Activated CD4-positive, alpha-beta T cell treated with anti-CD3 and anti-CD28 coated beads for 36 hours (primary cell): ENCODE data around the gene GALK2. TPM values are rescaled to one million over a fixed set of nuclear protein-coding genes. Genes with fewer than 3 reads are reported as not detected.

ENCODE experiments used
- ATAC-seq: fragments of 200-7000 bp; cut with Tn5 transposase; one replicate; pipeline ENCODE4 v1.10.0; 2021; ENCODE audit warnings: mild to moderate bottlenecking, moderate library complexity
- CTCF ChIA-PET: fragments of 350-600 bp; sonication (Branson Sonifier 250); formaldehyde crosslinking; loops from one replicate; lab custom pipeline; 2021; ENCODE audit warnings: antibody characterized with exemption; lab: Charles Lee
- POLR2A ChIA-PET: fragments of 350-600 bp; sonication (Branson Sonifier 250); formaldehyde crosslinking; loops from one replicate; lab custom pipeline; 2021; ENCODE audit warnings: antibody characterized with exemption, inconsistent platforms; lab: Charles Lee
- DNase-seq: peaks from one replicate; pipeline ENCODE4 v3.0.0-alpha.2; 2020
- H3K27ac Mint-ChIP-seq: one replicate; pipeline ENCODE4 v1.8.0; 2021; ENCODE audit warnings: mixed read lengths
- H3K27me3 Mint-ChIP-seq: one replicate; pipeline ENCODE4 v1.8.0; 2021; ENCODE audit warnings: mixed read lengths
- H3K36me3 Mint-ChIP-seq: one replicate; pipeline ENCODE4 v1.8.0; 2021; ENCODE audit warnings: low read depth, mixed read lengths
- H3K4me1 Mint-ChIP-seq: one replicate; pipeline ENCODE4 v1.8.0; 2021; ENCODE audit warnings: mixed read lengths
- H3K4me3 Mint-ChIP-seq: one replicate; pipeline ENCODE4 v1.8.0; 2021; ENCODE audit warnings: mild to moderate bottlenecking, moderate library complexity, mixed read lengths
- H3K9me3 Mint-ChIP-seq: one replicate; pipeline ENCODE4 v1.8.0; 2021; ENCODE audit warnings: low read depth, mixed read lengths
- intact Hi-C, 2 experiments: fragments of 100-400 bp; cut with DNase I in 1 of 2; cut with micrococcal nuclease in 1 of 2; formaldehyde crosslinking; loops; one replicate each; pipeline versions ENCODE4 v1.14.2 to v1.15.1; 2022 to 2024; cut with DNase I, micrococcal nuclease
- total RNA-seq, 2 experiments: library from RNA; stranded (reverse); gene quantifications; one replicate each; pipeline ENCODE4 v1.2.3, GENCODE V29; 2021

GALK2 gene
- 10 to 100 TPM; 19.9 to 27.1 TPM for total RNA-seq

GRCh38 chr15:49169880-49170597, at the start of gene GALK2:
GALK2 (plus strand) TSS chr15:49170247; CDS start chr15:49170323, 76 bp downstream.
- H3K36me3 Mint-ChIP-seq, result peaks cover 8% of the 10 kb centered on the region
- peak within 1 kb of the TSS; percentile 82 for H3K4me3 Mint-ChIP-seq
- POLR2A ChIA-PET, result interaction anchor here (0.6 to 1.8 kb wide), 9 partner anchors 9 to 1184 kb away, joined by 3 to 25 read pairs (median 4); partner anchors contain the start of genes CEP152, COPS2 and EID1
- no peaks in the 10 kb centered on the region for H3K9me3 Mint-ChIP-seq
- intact Hi-C loops, result loop anchor here (1.0 to 5.0 kb wide), 4 partner anchors 15 to 452 kb away; partner anchors contain the start of genes COPS2 (in 2 of the 2), DTWD1 (in 2 of the 2), FAM227B (in 2 of the 2) and CEP152 (in 1 of the 2)
- H3K4me1 Mint-ChIP-seq, result peaks cover 29% of the 10 kb centered on the region
- CTCF ChIA-PET, result interaction anchor here (0.8 to 1.2 kb wide), 4 partner anchors 9 to 251 kb away, joined by 3 to 11 read pairs (median 4); partner anchors contain the start of gene COPS2
- DNase-seq, result peak; percentile 90
- ATAC-seq, result peak; percentile 99
- H3K27me3 Mint-ChIP-seq, result no peaks in the 10 kb centered on the region
- H3K27ac Mint-ChIP-seq, result peak within 1 kb of the TSS; percentile 90

DNA sequence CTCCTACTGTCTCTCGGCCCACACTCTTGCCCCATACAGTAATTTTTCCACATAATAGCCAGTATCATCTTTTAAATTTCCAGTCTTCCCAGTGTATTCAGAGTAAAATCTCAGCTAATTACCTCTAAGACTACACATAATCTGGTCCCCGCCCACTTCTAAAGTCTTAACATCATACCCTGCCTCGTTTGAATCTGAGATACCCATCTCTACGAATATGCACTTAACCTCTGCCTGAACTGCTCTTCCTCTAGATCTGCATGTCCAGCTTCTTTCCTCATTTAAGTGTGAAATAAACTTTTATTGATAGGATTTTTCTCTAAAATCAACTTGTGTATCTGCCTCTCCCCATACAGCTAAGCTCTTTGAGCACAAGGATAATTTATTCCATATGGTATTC, 49.2 kb upstream of the GALK2 start:
- no peak for ATAC-seq
- ChIA-PET CTCF (interaction anchor here (2.9 kb wide), 1 partner anchor 25 kb away, joined by 11 read pairs; no protein-coding TSS in a partner anchor), POLR2A (no interaction called here)
- H3K9me3 Mint-ChIP-seq, result no peaks in the 10 kb centered on the region
- H3K27me3 Mint-ChIP-seq, result no peaks in the 10 kb centered on the region
- intact Hi-C loops, result no loop called here
- peaks cover 23% of the 10 kb centered on the region for H3K36me3 Mint-ChIP-seq
- H3K4me1 Mint-ChIP-seq, result no peaks in the 10 kb centered on the region
- no peak for DNase-seq
- H3K4me3 Mint-ChIP-seq, result no peak overlapping the region
- H3K27ac Mint-ChIP-seq, result no peak overlapping the region

DNA sequence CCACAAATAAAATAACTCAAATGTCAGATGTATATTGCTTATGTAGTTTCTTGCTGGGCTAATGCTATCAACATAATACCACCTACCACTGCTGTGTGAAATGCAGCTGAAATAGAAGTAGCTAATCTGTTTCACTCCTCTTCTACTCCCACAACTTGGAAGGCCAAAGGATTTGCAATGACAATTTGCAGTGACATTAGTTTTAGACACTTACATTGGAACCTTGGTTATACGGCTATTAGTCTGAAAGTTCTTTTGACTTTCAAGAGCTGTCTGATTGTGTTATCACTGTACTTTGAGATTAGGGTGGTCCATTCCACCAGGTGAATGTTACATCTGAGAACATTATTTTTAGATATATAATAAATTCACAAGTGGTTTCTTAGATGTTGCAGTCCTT, 48.1 kb upstream of the GALK2 start:
- Mint-ChIP-seq H3K27ac (peak overlapping the region; percentile 25), H3K9me3 (no peaks in the 10 kb centered on the region), H3K4me3 (no peak overlapping the region), H3K27me3 (no peaks in the 10 kb centered on the region), H3K36me3 (peaks cover 17% of the 10 kb centered on the region), H3K4me1 (no peaks in the 10 kb centered on the region)
- ATAC-seq, result no peak
- intact Hi-C loops, result no loop called here
- DNase-seq, result no peak
- ChIA-PET POLR2A (interaction anchor here (0.6 kb wide), 1 partner anchor 21 kb away, joined by 3 read pairs; no protein-coding TSS in a partner anchor), CTCF (interaction anchor here (1.0 to 2.9 kb wide), 3 partner anchors 9 to 301 kb away, joined by 3 to 11 read pairs (median 4); no protein-coding TSS in a partner anchor)

DNA sequence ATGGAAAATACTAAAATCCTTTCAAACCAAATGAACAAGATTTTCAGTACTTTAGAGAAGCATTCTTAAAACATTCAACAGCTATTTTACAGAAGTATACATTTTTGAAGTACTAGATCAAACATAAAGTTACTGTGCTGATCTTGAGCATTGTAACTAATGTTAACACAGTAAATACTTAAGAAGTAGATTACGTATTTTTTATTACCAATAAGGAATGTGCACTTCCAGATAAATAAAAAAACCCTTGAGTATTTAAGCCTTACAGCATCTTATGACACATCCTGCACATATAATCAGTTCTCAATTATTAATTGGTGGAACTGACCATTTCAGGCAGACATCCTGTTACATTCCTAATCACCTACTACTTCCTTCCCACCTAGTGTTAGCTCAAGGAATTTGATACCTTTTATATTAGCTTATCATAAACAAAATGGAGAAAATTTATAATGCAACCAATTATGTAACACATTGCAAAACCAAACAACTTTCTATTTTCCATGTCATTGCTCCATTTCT, 47.4 kb upstream of the GALK2 start:
- Mint-ChIP-seq H3K27me3 (no peaks in the 10 kb centered on the region), H3K27ac (no peak overlapping the region), H3K9me3 (no peaks in the 10 kb centered on the region), H3K4me3 (no peak overlapping the region), H3K36me3 (peaks cover 20% of the 10 kb centered on the region), H3K4me1 (no peaks in the 10 kb centered on the region)
- intact Hi-C loops, result no loop called here
- ChIA-PET CTCF (interaction anchor here (1.0 to 2.9 kb wide), 3 partner anchors 9 to 300 kb away, joined by 3 to 11 read pairs (median 4); no protein-coding TSS in a partner anchor), POLR2A (no interaction called here)
- DNase-seq, result no peak
- ATAC-seq, result no peak

DNA sequence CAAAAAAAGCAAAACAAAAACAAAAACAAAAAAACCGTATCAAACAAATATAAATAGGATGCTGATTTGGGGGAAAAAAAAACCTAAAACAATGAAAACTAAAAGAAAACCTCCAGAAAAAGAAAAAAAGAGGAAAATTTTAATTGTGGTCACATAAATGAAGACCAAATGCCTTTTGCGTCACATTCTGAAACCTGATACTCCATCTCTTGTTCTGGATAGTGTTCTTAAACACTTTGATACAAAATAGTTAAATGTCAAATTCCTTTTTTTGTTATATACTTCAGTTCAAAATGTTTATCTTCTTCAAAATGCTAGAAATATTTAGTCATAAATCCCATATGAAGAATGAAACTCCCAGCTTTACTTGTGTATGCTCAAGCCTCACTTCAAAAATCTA, 45.7 kb upstream of the GALK2 start:
- CTCF ChIA-PET, result interaction anchor here (0.5 to 1.2 kb wide), 4 partner anchors 15 to 1820 kb away, joined by 3 to 5 read pairs (median 4); no protein-coding TSS in a partner anchor
- DNase-seq, result no peak
- peaks cover 22% of the 10 kb centered on the region for H3K36me3 Mint-ChIP-seq
- intact Hi-C loops, result no loop called here
- no peak for ATAC-seq
- no peak overlapping the region for H3K27ac Mint-ChIP-seq
- H3K9me3 Mint-ChIP-seq, result no peaks in the 10 kb centered on the region
- POLR2A ChIA-PET, result no interaction called here
- no peaks in the 10 kb centered on the region for H3K4me1 Mint-ChIP-seq
- no peaks in the 10 kb centered on the region for H3K27me3 Mint-ChIP-seq
- no peak overlapping the region for H3K4me3 Mint-ChIP-seq

DNA sequence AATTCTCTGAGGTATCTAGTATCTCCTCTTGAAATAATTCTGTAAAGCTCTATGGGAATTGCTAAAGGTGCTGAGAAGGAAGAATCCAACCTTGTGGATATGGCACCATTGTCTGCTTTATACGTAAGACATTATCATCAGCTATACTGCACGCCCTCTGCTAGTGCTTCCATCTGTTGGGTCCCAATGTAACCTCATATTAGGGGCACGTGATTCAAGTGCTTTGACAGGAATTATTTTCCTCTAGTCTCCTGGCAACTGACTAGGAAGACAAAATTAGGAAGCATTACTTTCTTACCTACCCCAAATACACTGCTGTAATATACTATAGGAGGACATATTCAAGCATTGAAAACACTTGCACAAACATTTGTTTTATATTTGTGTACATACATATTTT, 38.6 kb upstream of the GALK2 start:
- peak overlapping the region; percentile 25 for H3K27ac Mint-ChIP-seq
- DNase-seq (no peak), ATAC-seq (no peak)
- peaks cover 11% of the 10 kb centered on the region for H3K4me1 Mint-ChIP-seq
- intact Hi-C loops, result no loop called here
- peaks cover 41% of the 10 kb centered on the region for H3K36me3 Mint-ChIP-seq
- no peaks in the 10 kb centered on the region for H3K27me3 Mint-ChIP-seq
- POLR2A ChIA-PET, result no interaction called here
- H3K9me3 Mint-ChIP-seq, result no peaks in the 10 kb centered on the region
- CTCF ChIA-PET, result interaction anchor here (0.7 to 1.6 kb wide), 3 partner anchors 10 to 270 kb away, joined by 3 to 4 read pairs (median 3); no protein-coding TSS in a partner anchor
- no peak overlapping the region for H3K4me3 Mint-ChIP-seq

GRCh38 chr15:49134683-49135341, 35.2 kb upstream of the GALK2 start:
- Mint-ChIP-seq H3K36me3 (peaks cover 35% of the 10 kb centered on the region), H3K27ac (peak overlapping the region; percentile 21), H3K9me3 (no peaks in the 10 kb centered on the region), H3K4me3 (no peak overlapping the region), H3K4me1 (peaks cover 13% of the 10 kb centered on the region), H3K27me3 (no peaks in the 10 kb centered on the region)
- ATAC-seq, result no peak
- intact Hi-C loops, result loop anchor here in 1 of 2 experiments (2.0 kb wide), 1 partner anchor 20 kb away; the partner anchor contains the start of gene COPS2
- ChIA-PET POLR2A (no interaction called here), CTCF (no interaction called here)
- DNase-seq, result no peak

GRCh38 chr15:49135342-49135857, 34.6 kb upstream of the GALK2 start:
- peaks cover 37% of the 10 kb centered on the region for H3K36me3 Mint-ChIP-seq
- CTCF ChIA-PET, result no interaction called here
- POLR2A ChIA-PET, result no interaction called here
- intact Hi-C loops, result loop anchor here in 1 of 2 experiments (2.0 kb wide), 1 partner anchor 19 kb away; the partner anchor contains the start of gene COPS2
- H3K4me1 Mint-ChIP-seq, result peaks cover 13% of the 10 kb centered on the region
- H3K27me3 Mint-ChIP-seq, result no peaks in the 10 kb centered on the region
- DNase-seq, result no peak
- H3K4me3 Mint-ChIP-seq, result no peak overlapping the region
- ATAC-seq, result no peak
- H3K27ac Mint-ChIP-seq, result peak overlapping the region; percentile 21
- H3K9me3 Mint-ChIP-seq, result no peaks in the 10 kb centered on the region

- no peak for DNase-seq
- Mint-ChIP-seq H3K27me3 (no peaks in the 10 kb centered on the region), H3K36me3 (peaks cover 42% of the 10 kb centered on the region), H3K4me1 (peaks cover 13% of the 10 kb centered on the region), H3K4me3 (no peak overlapping the region), H3K9me3 (no peaks in the 10 kb centered on the region), H3K27ac (no peak overlapping the region)
- ATAC-seq, result peak; percentile 47
- CTCF ChIA-PET, result interaction anchor here (2.8 kb wide), 1 partner anchor 11 kb away, joined by 19 read pairs; no protein-coding TSS in a partner anchor
- intact Hi-C loops, result loop anchor here in 1 of 2 experiments (2.0 kb wide), 1 partner anchor 19 kb away; the partner anchor contains the start of gene COPS2
- POLR2A ChIA-PET, result no interaction called here
Observed at GRCh38 chr15:49135911-49136310, 34.1 kb upstream of the GALK2 start.

DNA sequence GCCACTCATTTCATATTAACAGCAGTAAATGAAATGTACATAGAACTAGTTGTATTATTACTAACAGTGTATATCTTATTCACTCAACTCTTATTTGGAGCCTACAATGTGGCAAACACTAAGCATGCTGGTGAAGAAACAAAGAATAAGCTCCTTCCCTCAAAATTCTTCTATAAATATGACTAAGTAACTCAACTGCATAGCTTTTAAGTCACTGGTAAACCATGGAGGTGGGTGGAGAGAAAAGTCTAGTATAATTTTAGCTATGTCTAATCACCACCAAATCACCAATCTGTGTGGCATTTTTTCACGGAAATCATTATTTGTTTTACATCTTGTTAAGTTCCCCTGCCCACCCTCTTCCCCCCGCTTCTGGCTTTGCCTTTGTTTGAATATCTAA, 32.2 kb upstream of the GALK2 start:
- Mint-ChIP-seq H3K27me3 (no peaks in the 10 kb centered on the region), H3K4me1 (peaks cover 13% of the 10 kb centered on the region), H3K27ac (peak overlapping the region; percentile 8), H3K36me3 (peaks cover 41% of the 10 kb centered on the region), H3K9me3 (no peaks in the 10 kb centered on the region), H3K4me3 (no peak overlapping the region)
- peak; percentile 74 for ATAC-seq
- intact Hi-C loops, result no loop called here
- no peak for DNase-seq
- ChIA-PET CTCF (interaction anchor here (1.1 to 2.8 kb wide), 3 partner anchors 9 to 276 kb away, joined by 4 to 19 read pairs (median 4); no protein-coding TSS in a partner anchor), POLR2A (interaction anchor here (1.8 kb wide), 1 partner anchor 260 kb away, joined by 4 read pairs; the partner anchor contains the start of gene EID1)
